ENCODE data around the gene DNALI1. TPM values are rescaled to one million over a fixed set of nuclear protein-coding genes. Genes with fewer than 3 reads are reported as not detected.
A peak's percentile ranks its signal among the peaks of the same experiment; 100 is the strongest.

The DNALI1 gene
- total and polyA plus RNA-seq, 2 experiments from 2014 or later = 5.4 to 25.6 TPM

- TF ChIP-seq STAT1 (IDR thresholded peaks at IDR 0.05; ENCODE audit: unreplicated experiment) (no peak), POLR2AphosphoS5 (IDR thresholded peaks at IDR 0.05; ENCODE audit: low read depth) (no peak), ZNF114 (CRISPR knock-in tag; IDR thresholded peaks at IDR 0.05) (no peak), REST (IDR thresholded peaks at IDR 0.05; ENCODE audit: unreplicated experiment) (no peak), NANOG (IDR thresholded peaks at IDR 0.05; ENCODE audit: borderline replicate concordance) (no peak), EZH2phosphoT487 (IDR thresholded peaks at IDR 0.05; ENCODE audit: unreplicated experiment) (no peak), ETS1 (IDR thresholded peaks at IDR 0.05) (no peak), CTCF (conservative IDR thresholded peaks at IDR 0.05; ENCODE audit: low read depth in 2 of 2) (no peak), ZNF462 (CRISPR knock-in tag; IDR thresholded peaks at IDR 0.05) (no peak)
- peak overlapping the region; percentile 91 for H3K4me3 ChIP-seq
- H4K20me1 ChIP-seq (replicated peaks; ENCODE audit: insufficient read depth) = peaks cover 20% of the 10 kb centered on the region
- H3K27me3 ChIP-seq (ENCODE audit: insufficient read depth) = no peaks in the 10 kb centered on the region
- H3K4me2 ChIP-seq = peak overlapping the region; percentile 99
- Mint-ChIP-seq H3K4me3 (peak overlapping the region; percentile 98), H3K36me3 (ENCODE audit: low read depth) (peaks cover 25% of the 10 kb centered on the region), H3K9me3 (peaks cover 6% of the 10 kb centered on the region; the same call in 2 of the 3 replicates), H3K27me3 (ENCODE audit: insufficient read depth, low read depth, poor library complexity) (peaks cover 18% of the 10 kb centered on the region), H3K4me1 (peaks cover 27% of the 10 kb centered on the region), H3K27ac (0 out of 2 replicates have a peak overlapping the region, but pooled peaks have one; percentile 14)
- peaks cover 46% of the 10 kb centered on the region for H3K79me2 ChIP-seq (replicated peaks; ENCODE audit: insufficient read depth)
- ATAC-seq (no peak), DNase-seq (ENCODE audit: low spot score) (peak; percentile 16)
- peak overlapping the region; percentile 24; the same call in 1 of the 2 replicates for H2AFZ ChIP-seq
- peaks cover 3% of the 10 kb centered on the region; the same call in 1 of the 2 replicates for H3K36me3 ChIP-seq (ENCODE audit: insufficient read depth)
- peaks cover 10% of the 10 kb centered on the region; the same call in 1 of the 2 replicates for H3K4me1 ChIP-seq (ENCODE audit: insufficient read depth)
- H3K27ac ChIP-seq (ENCODE audit: low read depth) = no peak overlapping the region
- peaks cover 5% of the 10 kb centered on the region; the same call in 1 of the 2 replicates for H3K9me2 ChIP-seq (ENCODE audit: insufficient read depth)
- no peaks in the 10 kb centered on the region for H3F3A ChIP-seq (replicated peaks; ENCODE audit: low read depth)
Observed at GRCh38 chr1:37553598-37553926, 3.2 kb upstream of the DNALI1 start.

Measured in GM23338 (cell line).